ENCODE measurements around the gene COL4A2. TPM values are rescaled to one million over a fixed set of nuclear protein-coding genes. Genes with fewer than 3 reads are reported as not detected.

Gene COL4A2
- total RNA-seq, 6 experiments from 2014 or later, result 8.4 to 65.8 (median 42.5) TPM

DNA sequence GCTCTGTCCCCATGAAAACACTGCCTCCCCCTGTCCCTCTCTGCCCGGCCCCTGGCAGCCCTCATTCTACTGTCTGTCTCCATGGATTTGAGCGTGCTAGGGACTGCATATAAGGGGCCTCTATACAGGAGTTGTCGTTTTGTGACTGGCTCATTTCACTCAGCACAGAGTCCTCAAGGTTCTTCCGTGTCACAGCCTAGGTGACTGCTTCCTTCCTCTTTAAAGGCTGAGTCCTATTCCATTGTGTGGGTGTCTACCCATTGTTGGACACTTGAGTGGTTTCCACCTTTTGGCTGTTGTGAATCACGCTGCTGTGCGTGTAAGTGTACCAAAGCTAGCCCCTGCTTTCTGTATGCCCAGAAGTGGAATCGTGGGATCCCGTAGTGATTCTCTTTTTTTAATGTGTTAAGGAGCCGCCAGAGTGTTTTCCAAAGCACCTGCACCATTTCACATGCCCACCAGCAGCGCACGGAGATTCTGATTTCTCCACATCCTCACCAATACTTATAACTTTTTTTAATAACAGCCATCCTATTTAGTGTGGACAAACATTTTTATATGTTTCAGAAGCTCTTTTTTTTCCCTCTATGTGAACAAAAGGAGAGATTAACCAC, 116.7 kb downstream of the COL4A2 start:
- ATAC-seq, result no peak
- DNase-seq, result no peak
- Histone ChIP-seq H3K36me3 (no peaks in the 10 kb centered on the region), H3K27ac (no peak overlapping the region), H3K9me3 (no peaks in the 10 kb centered on the region), H3K4me3 (no peak overlapping the region), H3K4me1 (peaks cover 0 to 11% (median 0%) of the 10 kb centered on the region in 4 donors), H3K27me3 (no peaks in the 10 kb centered on the region)
- 78% methylated on average over 7 of the region's 11 CpGs for WGBS (ENCODE audit: insufficient coverage, low coverage, low lambda C conversion rate, missing lambda C conversion rate)
- no peak for TF ChIP-seq CTCF (IDR thresholded peaks at IDR 0.05)
- no peak for TF ChIP-seq POLR2A (IDR thresholded peaks at IDR 0.05)
- intact Hi-C loops (cut with DNase I), result no loop called here

GRCh38 chr13:110424569-110425443, 117.7 kb downstream of the COL4A2 start:
- WGBS (ENCODE audit: insufficient coverage, low coverage, low lambda C conversion rate, missing lambda C conversion rate), result 64% methylated on average over 19 of the region's 26 CpGs
- ATAC-seq (no peak), DNase-seq (no peak)
- H3K4me1 ChIP-seq, result peaks cover 0 to 11% (median 0%) of the 10 kb centered on the region in 4 donors
- H3K27ac ChIP-seq, result no peak overlapping the region
- no peaks in the 10 kb centered on the region for H3K27me3 ChIP-seq
- intact Hi-C loops (cut with DNase I), result no loop called here
- H3K9me3 ChIP-seq, result no peaks in the 10 kb centered on the region
- no peak for TF ChIP-seq POLR2A (IDR thresholded peaks at IDR 0.05)
- TF ChIP-seq CTCF (IDR thresholded peaks at IDR 0.05), result no peak
- no peaks in the 10 kb centered on the region for H3K36me3 ChIP-seq
- no peak overlapping the region for H3K4me3 ChIP-seq

GRCh38 chr13:110425444-110425780, 118.3 kb downstream of the COL4A2 start:
- intact Hi-C loops (cut with DNase I), result no loop called here
- Histone ChIP-seq H3K4me1 (peaks cover 0 to 11% (median 0%) of the 10 kb centered on the region in 4 donors), H3K27ac (no peak overlapping the region), H3K36me3 (no peaks in the 10 kb centered on the region), H3K27me3 (no peaks in the 10 kb centered on the region), H3K4me3 (no peak overlapping the region), H3K9me3 (no peaks in the 10 kb centered on the region)
- DNase-seq (no peak), ATAC-seq (no peak)
- TF ChIP-seq POLR2A (IDR thresholded peaks at IDR 0.05) (no peak), CTCF (IDR thresholded peaks at IDR 0.05) (no peak)
- 79% methylated on average over 8 of the region's 8 CpGs for WGBS (ENCODE audit: insufficient coverage, low coverage, low lambda C conversion rate, missing lambda C conversion rate)

DNA sequence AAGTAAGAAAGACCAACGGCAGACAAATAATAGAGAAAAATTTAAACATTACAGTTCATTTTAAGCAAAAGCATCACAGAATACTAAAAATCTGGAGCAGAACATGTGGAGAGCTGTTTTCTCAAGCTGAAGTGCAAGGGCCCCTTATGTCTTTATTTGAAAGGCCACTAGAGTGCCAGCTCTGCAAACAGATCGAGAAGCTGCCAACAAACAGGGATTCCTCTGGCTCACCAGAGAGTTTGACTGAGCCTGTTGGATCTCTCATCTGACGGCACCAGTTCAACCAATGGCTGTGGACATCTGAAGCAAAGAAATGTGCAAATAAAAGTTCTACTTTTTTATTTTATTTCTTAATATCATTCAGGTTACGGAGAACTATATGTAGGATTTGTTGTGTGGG, 119.7 kb downstream of the COL4A2 start:
- 43% methylated on average over 4 of the region's 4 CpGs for WGBS (ENCODE audit: insufficient coverage, low coverage, low lambda C conversion rate, missing lambda C conversion rate)
- peaks cover 0 to 5% (median 0%) of the 10 kb centered on the region in 4 donors for H3K36me3 ChIP-seq
- H3K27ac ChIP-seq, result no peak overlapping the region

More for the DNA sequence above, 119.7 kb downstream of the COL4A2 start:
- no peaks in the 10 kb centered on the region for H3K27me3 ChIP-seq
- intact Hi-C loops (cut with DNase I), result no loop called here
- DNase-seq (no peak), ATAC-seq (peak; percentile 78 to 92 (median 80))
- no peak overlapping the region for H3K4me3 ChIP-seq
- H3K4me1 ChIP-seq, result peaks cover 0 to 11% (median 0%) of the 10 kb centered on the region in 4 donors
- H3K9me3 ChIP-seq, result no peaks in the 10 kb centered on the region
- TF ChIP-seq CTCF (IDR thresholded peaks at IDR 0.05) (peak in 1 of 4 donors; percentile 19), POLR2A (IDR thresholded peaks at IDR 0.05) (no peak)

All from right lobe of liver (tissue), 6 donors.